ENCODE results near the gene TPD52L1. TPM values are rescaled to one million over a fixed set of nuclear protein-coding genes. Genes with fewer than 3 reads are reported as not detected.

Gene TPD52L1
- total RNA-seq, 1 donor from 2014 or later, result not detected

GRCh38 chr6:125285353-125285752, 131.8 kb downstream of the TPD52L1 start:
- no peak for TF ChIP-seq CTCF (IDR thresholded peaks at IDR 0.05; ENCODE audit: partially characterized antibody, unreplicated experiment)
- no peak overlapping the region for H3K27ac Mint-ChIP-seq (ENCODE audit: unreplicated experiment)
- H3K4me3 Mint-ChIP-seq (ENCODE audit: unreplicated experiment), result no peak overlapping the region
- no peak for DNase-seq
- H3K36me3 Mint-ChIP-seq (ENCODE audit: unreplicated experiment), result peaks cover 39% of the 10 kb centered on the region
- H3K9me3 Mint-ChIP-seq (ENCODE audit: unreplicated experiment), result peaks cover 2% of the 10 kb centered on the region
- H3K27me3 Mint-ChIP-seq (ENCODE audit: unreplicated experiment), result no peaks in the 10 kb centered on the region
- H3K4me1 Mint-ChIP-seq (ENCODE audit: low read depth, unreplicated experiment), result no peaks in the 10 kb centered on the region

DNA sequence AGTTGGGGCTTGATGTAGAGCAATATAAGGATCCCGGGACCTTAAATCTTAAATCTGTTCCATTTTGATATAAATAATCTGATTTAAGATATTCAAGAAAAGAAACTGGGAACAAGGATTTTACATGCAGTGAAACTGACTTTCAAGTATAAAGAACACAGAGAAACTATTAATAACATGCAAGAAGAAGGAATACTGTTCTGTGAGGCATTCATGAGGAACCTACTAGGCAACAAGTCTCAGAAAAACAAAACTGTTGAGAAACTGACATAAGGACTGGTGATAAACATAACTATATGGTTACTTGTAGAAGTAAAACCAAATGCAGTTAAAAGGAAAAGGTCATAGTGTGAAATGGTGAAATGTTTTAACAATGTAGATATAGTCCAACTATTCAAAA, 132.4 kb downstream of the TPD52L1 start:
- Mint-ChIP-seq H3K4me1 (ENCODE audit: low read depth, unreplicated experiment) (no peaks in the 10 kb centered on the region), H3K36me3 (ENCODE audit: unreplicated experiment) (peaks cover 37% of the 10 kb centered on the region), H3K4me3 (ENCODE audit: unreplicated experiment) (no peak overlapping the region), H3K27ac (ENCODE audit: unreplicated experiment) (no peak overlapping the region), H3K9me3 (ENCODE audit: unreplicated experiment) (peaks cover 2% of the 10 kb centered on the region), H3K27me3 (ENCODE audit: unreplicated experiment) (no peaks in the 10 kb centered on the region)
- DNase-seq, result no peak
- TF ChIP-seq CTCF (IDR thresholded peaks at IDR 0.05; ENCODE audit: partially characterized antibody, unreplicated experiment), result no peak

GRCh38 chr6:125287718-125288117, 134.1 kb downstream of the TPD52L1 start:
- TF ChIP-seq CTCF (IDR thresholded peaks at IDR 0.05; ENCODE audit: partially characterized antibody, unreplicated experiment), result no peak
- Mint-ChIP-seq H3K27ac (ENCODE audit: unreplicated experiment) (no peak overlapping the region), H3K27me3 (ENCODE audit: unreplicated experiment) (no peaks in the 10 kb centered on the region), H3K4me1 (ENCODE audit: low read depth, unreplicated experiment) (no peaks in the 10 kb centered on the region), H3K36me3 (ENCODE audit: unreplicated experiment) (peaks cover 24% of the 10 kb centered on the region), H3K4me3 (ENCODE audit: unreplicated experiment) (no peak overlapping the region), H3K9me3 (ENCODE audit: unreplicated experiment) (peaks cover 2% of the 10 kb centered on the region)
- no peak for DNase-seq

DNA sequence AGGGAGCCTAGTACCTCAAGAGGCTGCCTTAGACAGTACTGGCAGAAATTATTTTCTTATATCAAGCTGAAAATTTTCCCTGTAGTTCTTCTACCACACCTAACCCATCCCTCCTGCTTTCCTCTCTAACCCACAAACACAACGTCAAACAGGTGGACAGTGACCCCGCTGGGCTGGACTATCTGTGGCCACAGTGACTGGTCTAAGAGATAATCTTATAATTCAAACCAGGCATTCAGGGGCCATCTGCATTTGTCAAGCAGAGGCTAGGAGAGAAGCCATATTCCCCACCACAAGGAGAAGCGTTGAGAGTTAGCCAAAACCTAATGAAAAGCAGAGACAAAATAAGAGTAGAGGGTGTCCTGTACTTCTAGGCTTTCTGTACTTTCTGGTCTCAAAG, 140.0 kb downstream of the TPD52L1 start:
- no peaks in the 10 kb centered on the region for H3K4me1 Mint-ChIP-seq (ENCODE audit: low read depth, unreplicated experiment)
- no peak for TF ChIP-seq CTCF (IDR thresholded peaks at IDR 0.05; ENCODE audit: partially characterized antibody, unreplicated experiment)
- no peaks in the 10 kb centered on the region for H3K27me3 Mint-ChIP-seq (ENCODE audit: unreplicated experiment)
- H3K4me3 Mint-ChIP-seq (ENCODE audit: unreplicated experiment), result no peak overlapping the region
- no peaks in the 10 kb centered on the region for H3K9me3 Mint-ChIP-seq (ENCODE audit: unreplicated experiment)
- no peak overlapping the region for H3K27ac Mint-ChIP-seq (ENCODE audit: unreplicated experiment)
- no peaks in the 10 kb centered on the region for H3K36me3 Mint-ChIP-seq (ENCODE audit: unreplicated experiment)
- DNase-seq, result no peak

GRCh38 chr6:125294036-125294435, 140.5 kb downstream of the TPD52L1 start:
- Mint-ChIP-seq H3K36me3 (ENCODE audit: unreplicated experiment) (no peaks in the 10 kb centered on the region), H3K4me1 (ENCODE audit: low read depth, unreplicated experiment) (no peaks in the 10 kb centered on the region), H3K27me3 (ENCODE audit: unreplicated experiment) (no peaks in the 10 kb centered on the region), H3K4me3 (ENCODE audit: unreplicated experiment) (no peak overlapping the region), H3K27ac (ENCODE audit: unreplicated experiment) (no peak overlapping the region), H3K9me3 (ENCODE audit: unreplicated experiment) (no peaks in the 10 kb centered on the region)
- TF ChIP-seq CTCF (IDR thresholded peaks at IDR 0.05; ENCODE audit: partially characterized antibody, unreplicated experiment), result no peak
- no peak for DNase-seq
